GM23338 (cell line): ENCODE data around the gene STRIT1. TPM values are rescaled to one million over a fixed set of nuclear protein-coding genes. Genes with fewer than 3 reads are reported as not detected.

Experiments
- ATAC-seq: fragments of 200-7000 bp; cut with Tn5 transposase; 3 replicates; pipeline ENCODE4 v1.9.1; 2020
- DNase-seq: peaks from one replicate; pipeline ENCODE4 v3.0.0-alpha.2; 2015; ENCODE audit warnings: low spot score
- H2AFZ ChIP-seq: fragments of 200-600 bp; sonication (generic); 2 replicates; pipeline ENCODE4 v1.8.0; 2016; ENCODE audit warnings: antibody characterized with exemption, mild to moderate bottlenecking, moderate library complexity
- H3F3A ChIP-seq: fragments of 200-600 bp; sonication (generic); replicated peaks from 2 replicates; pipeline ENCODE4 v1.8.0; 2017; ENCODE audit warnings: antibody characterized with exemption, mixed run types, low read depth
- H3K27ac ChIP-seq: fragments of 200-600 bp; sonication (generic); 2 replicates; pipeline ENCODE4 v1.6.1; 2016; ENCODE audit warnings: low read depth
- H3K27me3 ChIP-seq: fragments of 200-600 bp; sonication (generic); 2 replicates; pipeline ENCODE4 v1.8.0; 2016; ENCODE audit warnings: mild to moderate bottlenecking, mixed run types, moderate library complexity; ENCODE audit not compliant: insufficient read depth
- H3K36me3 ChIP-seq: fragments of 200-600 bp; sonication (generic); 2 replicates; pipeline ENCODE4 v1.8.0; 2016; ENCODE audit warnings: mild to moderate bottlenecking; ENCODE audit not compliant: insufficient read depth
- H3K4me1 ChIP-seq: fragments of 200-600 bp; sonication (generic); 2 replicates; pipeline ENCODE4 v1.8.0; 2016; ENCODE audit warnings: mild to moderate bottlenecking, moderate library complexity; ENCODE audit not compliant: insufficient read depth
- H3K4me2 ChIP-seq: fragments of 200-600 bp; sonication (generic); 2 replicates; pipeline ENCODE4 v1.7.1; 2017; ENCODE audit warnings: mixed run types
- H3K4me3 ChIP-seq: fragments of 200-600 bp; sonication (generic); 2 replicates; pipeline ENCODE4 v1.6.1; 2016; ENCODE audit warnings: mixed run types
- H3K79me2 ChIP-seq: fragments of 200-600 bp; sonication (generic); replicated peaks from 2 replicates; pipeline ENCODE4 v1.8.0; 2017; ENCODE audit warnings: mild to moderate bottlenecking; ENCODE audit not compliant: insufficient read depth
- H3K9me2 ChIP-seq: fragments of 200-600 bp; sonication (generic); 2 replicates; pipeline ENCODE4 v1.8.0; 2017; ENCODE audit not compliant: insufficient read depth
- H4K20me1 ChIP-seq: fragments of 200-600 bp; sonication (generic); replicated peaks from 2 replicates; pipeline ENCODE4 v1.8.0; 2017; ENCODE audit warnings: mild to moderate bottlenecking; ENCODE audit not compliant: insufficient read depth
- H3K27ac Mint-ChIP-seq: 2 replicates; pipeline ENCODE4 v1.8.0; 2020; ENCODE audit warnings: inconsistent platforms, mild to moderate bottlenecking, moderate library complexity, mixed read lengths
- H3K27me3 Mint-ChIP-seq: 3 replicates; pipeline ENCODE4 v1.8.0; 2022; ENCODE audit warnings: low read depth, mild to moderate bottlenecking, moderate library complexity, mixed read lengths, inconsistent platforms; ENCODE audit not compliant: insufficient read depth, poor library complexity
- H3K36me3 Mint-ChIP-seq: 3 replicates; pipeline ENCODE4 v1.8.0; 2021; ENCODE audit warnings: low read depth, mild to moderate bottlenecking, inconsistent platforms, moderate library complexity, mixed read lengths
- H3K4me1 Mint-ChIP-seq: 3 replicates; pipeline ENCODE4 v1.8.0; 2020; ENCODE audit warnings: mild to moderate bottlenecking, inconsistent platforms, mixed read lengths
- H3K4me3 Mint-ChIP-seq: 3 replicates; pipeline ENCODE4 v1.8.0; 2021; ENCODE audit warnings: moderate library complexity, mild to moderate bottlenecking, inconsistent platforms, mixed read lengths
- H3K9me3 Mint-ChIP-seq: 3 replicates; pipeline ENCODE4 v1.8.0; 2020; ENCODE audit warnings: moderate library complexity, mild to moderate bottlenecking, inconsistent platforms, mixed read lengths
- CREB1 ChIP-seq: fragments of 250-450 bp; sonication (Bioruptor Pico); IDR thresholded peaks from 2 replicates; pipeline ENCODE4 v1.5.0; 2020; ENCODE audit warnings: low read depth, mild to moderate bottlenecking, moderate library complexity
- CTCF ChIP-seq, 2 experiments: fragments of 200-600 bp in 1 of 2; sonication (generic) in 1 of 2; conservative IDR thresholded peaks; 2 replicates each; pipeline versions ENCODE4 v1.5.1 to v1.6.1; 2016 to 2017; ENCODE audit warnings: antibody characterized with exemption in 2 of 2, low read depth in 2 of 2, mild to moderate bottlenecking in 2 of 2, moderate library complexity in 1 of 2
- EZH2 ChIP-seq: fragments of 200-600 bp; sonication (generic); IDR thresholded peaks from one replicate; pipeline ENCODE4 v1.8.0; 2017; ENCODE audit warnings: antibody characterized with exemption, mild to moderate bottlenecking, low read depth; ENCODE audit not compliant: unreplicated experiment
- EZH2phosphoT487 ChIP-seq: fragments of 200-600 bp; sonication (generic); IDR thresholded peaks from one replicate; pipeline ENCODE4 v1.8.1; 2018; ENCODE audit warnings: antibody characterized with exemption; ENCODE audit not compliant: unreplicated experiment
- JUNB ChIP-seq: IDR thresholded peaks from one replicate; pipeline ENCODE4 v1.6.1; 2016; ENCODE audit warnings: antibody characterized with exemption; ENCODE audit not compliant: unreplicated experiment
- NANOG ChIP-seq: IDR thresholded peaks from 2 replicates; pipeline ENCODE4 v1.6.1; 2016; ENCODE audit warnings: antibody characterized with exemption, borderline replicate concordance
- STAT1 ChIP-seq: IDR thresholded peaks from one replicate; pipeline ENCODE4 v1.6.1; 2016; ENCODE audit warnings: antibody characterized with exemption; ENCODE audit not compliant: unreplicated experiment
- ZNF114 ChIP-seq: fragments of 250-450 bp; sonication (Bioruptor Pico); IDR thresholded peaks from 2 replicates; pipeline ENCODE4 v1.5.0; 2020; ENCODE audit warnings: mild to moderate bottlenecking, moderate library complexity
- ZNF331 ChIP-seq: fragments of 250-450 bp; sonication (Bioruptor Pico); IDR thresholded peaks from 2 replicates; pipeline ENCODE4 v1.5.0; 2020; ENCODE audit warnings: low read depth, mild to moderate bottlenecking, moderate library complexity
- polyA plus RNA-seq: library from polyadenylated mRNA; unstranded; fragments of >200 nt; fragmentation: Nextera tagmentation; extraction: Ambion mirVana; gene quantifications from 2 replicates; pipeline ENCODE4 v1.2.1, GENCODE V29; 2016
- total RNA-seq: library from RNA; depleted of rRNA; stranded (reverse); fragments of >200 nt; shearing (Covaris generic); gene quantifications from 2 replicates; pipeline ENCODE4 v1.2.3, GENCODE V29; 2014
- TF ChIP-seq, protein P1 (sequence below): fragments of 250-450 bp; sonication (Bioruptor Pico); IDR thresholded peaks from 2 replicates; pipeline ENCODE4 v1.5.0; 2020; ENCODE audit warnings: mild to moderate bottlenecking, moderate library complexity
- TF ChIP-seq, protein P2 (sequence below): IDR thresholded peaks from 2 replicates; pipeline ENCODE4 v1.6.1; 2016; ENCODE audit warnings: antibody characterized with exemption

Gene STRIT1
- total and polyA plus RNA-seq, 2 experiments from 2014 or later: 1.5 to 1.6 TPM

DNA sequence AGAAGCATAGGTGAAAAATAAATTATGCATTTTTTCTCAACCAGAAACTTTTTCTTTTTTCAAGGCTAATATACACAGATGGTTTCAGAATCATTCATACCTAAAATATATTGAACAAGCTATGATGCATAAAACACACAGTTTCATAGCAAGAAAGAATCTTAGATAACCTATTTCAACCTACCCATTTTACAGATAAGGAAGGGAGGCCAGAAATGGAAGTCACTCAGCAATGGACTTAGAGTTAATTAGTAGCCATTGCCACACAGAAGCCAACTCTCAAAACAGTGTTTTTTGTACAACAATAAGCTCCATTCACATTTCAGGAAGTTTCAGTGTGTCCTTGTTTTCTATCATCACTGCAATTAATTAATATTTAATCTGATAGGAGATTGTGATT lies 27.5 kb upstream of the STRIT1 start (continued):
- TF ChIP-seq CTCF (conservative IDR thresholded peaks at IDR 0.05; ENCODE audit: low read depth in 2 of 2): no peak

DNA sequence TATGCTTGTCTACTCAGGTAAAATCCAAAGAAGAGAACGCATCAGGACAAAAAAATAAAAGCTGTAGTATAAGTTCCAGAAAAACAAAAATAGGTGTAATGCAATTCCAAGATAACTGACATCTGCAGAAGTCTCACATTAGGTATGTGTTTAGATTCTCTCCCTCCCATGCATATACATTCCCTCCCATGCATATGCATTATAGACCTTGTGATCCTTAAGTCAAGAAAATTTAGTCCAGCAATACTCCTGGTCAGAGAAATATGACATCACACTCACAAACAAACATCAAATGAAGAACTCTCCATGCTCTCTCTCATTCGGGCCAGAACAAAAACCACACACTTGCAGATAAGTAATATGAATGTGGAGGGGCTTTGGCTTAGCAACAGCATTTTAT lies 25.3 kb upstream of the STRIT1 start:
- Histone ChIP-seq H3K27me3 (no peaks in the 10 kb centered on the region), H2AFZ (no peak overlapping the region), H3K9me2 (no peaks in the 10 kb centered on the region), H3K36me3 (no peaks in the 10 kb centered on the region), H3K4me2 (no peak overlapping the region), H3K79me2 (no peaks in the 10 kb centered on the region), H3K27ac (no peak overlapping the region), H3K4me1 (0 out of 2 replicates have a peak, but pooled peaks cover 5% of the 10 kb centered on the region), H3F3A (no peaks in the 10 kb centered on the region), H3K4me3 (no peak overlapping the region), H4K20me1 (no peaks in the 10 kb centered on the region)
- no peak for DNase-seq
- no peaks in the 10 kb centered on the region for H3K9me3 Mint-ChIP-seq
- H3K4me3 Mint-ChIP-seq: no peak overlapping the region
- ATAC-seq: no peak
- no peaks in the 10 kb centered on the region for H3K36me3 Mint-ChIP-seq
- H3K4me1 Mint-ChIP-seq: no peaks in the 10 kb centered on the region
- H3K27ac Mint-ChIP-seq: no peak overlapping the region
- peaks cover 2% of the 10 kb centered on the region for H3K27me3 Mint-ChIP-seq
- TF ChIP-seq ZNF114 (CRISPR knock-in tag) (no peak), STAT1 (no peak), EZH2 (no peak), CTCF (conservative IDR thresholded peaks at IDR 0.05; ENCODE audit: low read depth in 2 of 2) (no peak), ZNF331 (CRISPR knock-in tag) (no peak), EZH2phosphoT487 (no peak), JUNB (no peak), CREB1 (no peak), NANOG (no peak)
- TF ChIP-seq, protein P1, sequence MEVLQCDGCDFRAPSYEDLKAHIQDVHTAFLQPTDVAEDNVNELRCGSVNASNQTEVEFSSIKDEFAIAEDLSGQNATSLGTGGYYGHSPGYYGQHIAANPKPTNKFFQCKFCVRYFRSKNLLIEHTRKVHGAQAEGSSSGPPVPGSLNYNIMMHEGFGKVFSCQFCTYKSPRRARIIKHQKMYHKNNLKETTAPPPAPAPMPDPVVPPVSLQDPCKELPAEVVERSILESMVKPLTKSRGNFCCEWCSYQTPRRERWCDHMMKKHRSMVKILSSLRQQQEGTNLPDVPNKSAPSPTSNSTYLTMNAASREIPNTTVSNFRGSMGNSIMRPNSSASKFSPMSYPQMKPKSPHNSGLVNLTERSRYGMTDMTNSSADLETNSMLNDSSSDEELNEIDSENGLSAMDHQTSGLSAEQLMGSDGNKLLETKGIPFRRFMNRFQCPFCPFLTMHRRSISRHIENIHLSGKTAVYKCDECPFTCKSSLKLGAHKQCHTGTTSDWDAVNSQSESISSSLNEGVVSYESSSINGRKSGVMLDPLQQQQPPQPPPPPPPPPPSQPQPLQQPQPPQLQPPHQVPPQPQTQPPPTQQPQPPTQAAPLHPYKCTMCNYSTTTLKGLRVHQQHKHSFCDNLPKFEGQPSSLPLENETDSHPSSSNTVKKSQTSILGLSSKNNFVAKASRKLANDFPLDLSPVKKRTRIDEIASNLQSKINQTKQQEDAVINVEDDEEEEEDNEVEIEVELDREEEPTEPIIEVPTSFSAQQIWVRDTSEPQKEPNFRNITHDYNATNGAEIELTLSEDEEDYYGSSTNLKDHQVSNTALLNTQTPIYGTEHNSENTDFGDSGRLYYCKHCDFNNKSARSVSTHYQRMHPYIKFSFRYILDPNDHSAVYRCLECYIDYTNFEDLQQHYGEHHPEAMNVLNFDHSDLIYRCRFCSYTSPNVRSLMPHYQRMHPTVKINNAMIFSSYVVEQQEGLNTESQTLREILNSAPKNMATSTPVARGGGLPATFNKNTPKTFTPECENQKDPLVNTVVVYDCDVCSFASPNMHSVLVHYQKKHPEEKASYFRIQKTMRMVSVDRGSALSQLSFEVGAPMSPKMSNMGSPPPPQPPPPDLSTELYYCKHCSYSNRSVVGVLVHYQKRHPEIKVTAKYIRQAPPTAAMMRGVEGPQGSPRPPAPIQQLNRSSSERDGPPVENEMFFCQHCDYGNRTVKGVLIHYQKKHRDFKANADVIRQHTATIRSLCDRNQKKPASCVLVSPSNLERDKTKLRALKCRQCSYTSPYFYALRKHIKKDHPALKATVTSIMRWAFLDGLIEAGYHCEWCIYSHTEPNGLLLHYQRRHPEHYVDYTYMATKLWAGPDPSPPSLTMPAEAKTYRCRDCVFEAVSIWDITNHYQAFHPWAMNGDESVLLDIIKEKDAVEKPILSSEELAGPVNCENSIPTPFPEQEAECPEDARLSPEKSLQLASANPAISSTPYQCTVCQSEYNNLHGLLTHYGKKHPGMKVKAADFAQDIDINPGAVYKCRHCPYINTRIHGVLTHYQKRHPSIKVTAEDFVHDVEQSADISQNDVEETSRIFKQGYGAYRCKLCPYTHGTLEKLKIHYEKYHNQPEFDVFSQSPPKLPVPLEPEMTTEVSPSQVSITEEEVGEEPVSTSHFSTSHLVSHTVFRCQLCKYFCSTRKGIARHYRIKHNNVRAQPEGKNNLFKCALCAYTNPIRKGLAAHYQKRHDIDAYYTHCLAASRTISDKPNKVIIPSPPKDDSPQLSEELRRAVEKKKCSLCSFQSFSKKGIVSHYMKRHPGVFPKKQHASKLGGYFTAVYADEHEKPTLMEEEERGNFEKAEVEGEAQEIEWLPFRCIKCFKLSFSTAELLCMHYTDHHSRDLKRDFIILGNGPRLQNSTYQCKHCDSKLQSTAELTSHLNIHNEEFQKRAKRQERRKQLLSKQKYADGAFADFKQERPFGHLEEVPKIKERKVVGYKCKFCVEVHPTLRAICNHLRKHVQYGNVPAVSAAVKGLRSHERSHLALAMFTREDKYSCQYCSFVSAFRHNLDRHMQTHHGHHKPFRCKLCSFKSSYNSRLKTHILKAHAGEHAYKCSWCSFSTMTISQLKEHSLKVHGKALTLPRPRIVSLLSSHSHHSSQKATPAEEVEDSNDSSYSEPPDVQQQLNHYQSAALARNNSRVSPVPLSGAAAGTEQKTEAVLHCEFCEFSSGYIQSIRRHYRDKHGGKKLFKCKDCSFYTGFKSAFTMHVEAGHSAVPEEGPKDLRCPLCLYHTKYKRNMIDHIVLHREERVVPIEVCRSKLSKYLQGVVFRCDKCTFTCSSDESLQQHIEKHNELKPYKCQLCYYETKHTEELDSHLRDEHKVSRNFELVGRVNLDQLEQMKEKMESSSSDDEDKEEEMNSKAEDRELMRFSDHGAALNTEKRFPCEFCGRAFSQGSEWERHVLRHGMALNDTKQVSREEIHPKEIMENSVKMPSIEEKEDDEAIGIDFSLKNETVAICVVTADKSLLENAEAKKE: no peak
- TF ChIP-seq, protein P2, sequence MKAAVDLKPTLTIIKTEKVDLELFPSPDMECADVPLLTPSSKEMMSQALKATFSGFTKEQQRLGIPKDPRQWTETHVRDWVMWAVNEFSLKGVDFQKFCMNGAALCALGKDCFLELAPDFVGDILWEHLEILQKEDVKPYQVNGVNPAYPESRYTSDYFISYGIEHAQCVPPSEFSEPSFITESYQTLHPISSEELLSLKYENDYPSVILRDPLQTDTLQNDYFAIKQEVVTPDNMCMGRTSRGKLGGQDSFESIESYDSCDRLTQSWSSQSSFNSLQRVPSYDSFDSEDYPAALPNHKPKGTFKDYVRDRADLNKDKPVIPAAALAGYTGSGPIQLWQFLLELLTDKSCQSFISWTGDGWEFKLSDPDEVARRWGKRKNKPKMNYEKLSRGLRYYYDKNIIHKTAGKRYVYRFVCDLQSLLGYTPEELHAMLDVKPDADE: no peak
